Upper lobe of left lung (tissue), 6 donors: Measurements from ENCODE around the gene GXYLT1. TPM values are rescaled to one million over a fixed set of nuclear protein-coding genes. Genes with fewer than 3 reads are reported as not detected.

ENCODE experiments used
- ATAC-seq, 2 donors: fragments of 200-7000 bp; cut with Tn5 transposase; one replicate each; pipeline ENCODE4 v1.9.1; 2022; ENCODE audit warnings: mild to moderate bottlenecking in 2 of 2, moderate library complexity in 2 of 2; ENCODE audit not compliant: low FRiP score in 2 of 2
- DNase-seq, 2 donors: peaks; one replicate each; pipeline ENCODE4 v3.0.0-alpha.2; 2019 to 2020
- H3K27ac ChIP-seq, 4 donors: fragments of 200-600 bp; sonication (generic); one replicate each; pipeline ENCODE4 v1.5.1; 2016 to 2019
- H3K27me3 ChIP-seq, 4 donors: fragments of 200-600 bp; sonication (generic); one replicate each; pipeline ENCODE4 v1.5.1; 2017 to 2019
- H3K36me3 ChIP-seq, 4 donors: fragments of 200-600 bp; sonication (generic); one replicate each; pipeline ENCODE4 v1.5.1; 2016 to 2019
- H3K4me1 ChIP-seq, 4 donors: fragments of 200-600 bp; sonication (generic); one replicate each; pipeline ENCODE4 v1.5.1; 2018 to 2019
- H3K4me3 ChIP-seq, 4 donors: fragments of 200-600 bp; sonication (generic); one replicate each; pipeline ENCODE4 v1.5.1; 2017 to 2019; ENCODE audit warnings: mild to moderate bottlenecking in 2 of 4, moderate library complexity in 1 of 4
- H3K9me3 ChIP-seq, 4 donors: fragments of 200-600 bp; sonication (generic); one replicate each; pipeline ENCODE4 v1.5.1; 2018 to 2019
- CTCF ChIP-seq, 6 experiments: fragments of 450-650 bp in 4 of 6; fragments of 200-600 bp in 2 of 6; sonication (generic) in 2 of 6; IDR thresholded peaks; one replicate each; pipeline ENCODE4 v1.5.1; 2016 to 2019; ENCODE audit warnings: antibody characterized with exemption in 6 of 6
- EP300 ChIP-seq, 4 donors: sonication (generic); formaldehyde crosslinking; IDR thresholded peaks; one replicate each; pipeline ENCODE4 v1.5.1; 2017; ENCODE audit warnings: antibody characterized with exemption in 4 of 4, control low read depth in 2 of 4
- POLR2A ChIP-seq, 4 donors: fragments of 450-650 bp; IDR thresholded peaks; one replicate each; pipeline ENCODE4 v1.5.1; 2016 to 2017; ENCODE audit warnings: antibody characterized with exemption in 4 of 4, mild to moderate bottlenecking in 2 of 4
- POLR2AphosphoS5 ChIP-seq, 2 donors: sonication (generic); formaldehyde crosslinking; IDR thresholded peaks; one replicate each; pipeline ENCODE4 v1.5.1; 2017; ENCODE audit warnings: antibody characterized with exemption in 2 of 2
- WGBS, 2 donors: methylation state at CpG; one replicate each; pipeline ENCODE4 v1.1.5; 2017 to 2018; 5-methylcytosine and 5-hydroxymethylcytosine counted together
- total RNA-seq, 6 donors: library from RNA; depleted of rRNA in 4 of 6; stranded (reverse); fragments of >200 nt in 4 of 6; gene quantifications; one replicate each; pipeline versions ENCODE4 v1.1.0 to v1.2.1, GENCODE V29; 2016 to 2021
- donor health status: DM: no; HTN: no; CAD: no; lungs with moderate emphysema.
- donor health status: DM: no; HTN: yes; CAD: no; lungs with severe emphysema.

The GXYLT1 gene
- total RNA-seq, 6 donors from 2014 or later = 11.3 to 24.6 (median 12.3) TPM

- WGBS, 2 donors = 70 to 73% methylated on average over 3 of the region's 3 CpGs
- no peak for TF ChIP-seq POLR2A (IDR thresholded peaks at IDR 0.05)
- no peak for TF ChIP-seq EP300 (IDR thresholded peaks at IDR 0.05)
- Histone ChIP-seq H3K27me3 (no peaks in the 10 kb centered on the region), H3K36me3 (no peaks in the 10 kb centered on the region), H3K27ac (no peak overlapping the region), H3K4me1 (peaks cover 14 to 31% (median 18%) of the 10 kb centered on the region in 4 donors), H3K9me3 (no peaks in the 10 kb centered on the region), H3K4me3 (no peak overlapping the region)
- ATAC-seq (no peak), DNase-seq (no peak)
These were observed 2.6 kb downstream of the GXYLT1 start for GRCh38 chr12:42141981-42142606.

- H3K27ac ChIP-seq = no peak overlapping the region
- no peak overlapping the region for H3K4me3 ChIP-seq
- ATAC-seq (peak in 1 of 2 donors; percentile 65), DNase-seq (peak in 1 of 2 donors; percentile 38)
- 36 to 46% methylated on average over 3 of the region's 3 CpGs for WGBS, 2 donors
- no peaks in the 10 kb centered on the region for H3K9me3 ChIP-seq
- TF ChIP-seq CTCF (IDR thresholded peaks at IDR 0.05) (no peak), EP300 (IDR thresholded peaks at IDR 0.05) (no peak), POLR2AphosphoS5 (IDR thresholded peaks at IDR 0.05) (no peak), POLR2A (IDR thresholded peaks at IDR 0.05) (no peak)
- peaks cover 14 to 31% (median 18%) of the 10 kb centered on the region in 4 donors for H3K4me1 ChIP-seq
- H3K36me3 ChIP-seq = no peaks in the 10 kb centered on the region
- H3K27me3 ChIP-seq = no peaks in the 10 kb centered on the region
These were observed 3.8 kb downstream of the GXYLT1 start for GRCh38 chr12:42140901-42141300.

GRCh38 chr12:42135259-42135814, 9.3 kb downstream of the GXYLT1 start:
- TF ChIP-seq CTCF (IDR thresholded peaks at IDR 0.05) = no peak
- no peak for TF ChIP-seq POLR2A (IDR thresholded peaks at IDR 0.05)
- no peak for TF ChIP-seq POLR2AphosphoS5 (IDR thresholded peaks at IDR 0.05)
- no peak for TF ChIP-seq EP300 (IDR thresholded peaks at IDR 0.05)
- Histone ChIP-seq H3K4me3 (no peak overlapping the region), H3K27ac (no peak overlapping the region), H3K36me3 (no peaks in the 10 kb centered on the region), H3K9me3 (no peaks in the 10 kb centered on the region), H3K27me3 (no peaks in the 10 kb centered on the region), H3K4me1 (peaks cover 0 to 8% (median under 1%) of the 10 kb centered on the region in 4 donors)
- ATAC-seq (peak in 1 of 2 donors; percentile 38), DNase-seq (no peak)
- WGBS, 2 donors = 79 to 85% methylated on average over 3 of the region's 3 CpGs

- H3K36me3 ChIP-seq = no peaks in the 10 kb centered on the region
- ATAC-seq (peak; percentile 68 to 85), DNase-seq (peak in 1 of 2 donors; percentile 64)
- WGBS, 2 donors = 49 to 54% methylated on average over 4 of the region's 4 CpGs
- H3K4me1 ChIP-seq = peaks cover 0 to 14% (median 0%) of the 10 kb centered on the region in 4 donors
- H3K27me3 ChIP-seq = no peaks in the 10 kb centered on the region
- no peak overlapping the region for H3K27ac ChIP-seq
- TF ChIP-seq CTCF (IDR thresholded peaks at IDR 0.05) = no peak
- no peak for TF ChIP-seq POLR2AphosphoS5 (IDR thresholded peaks at IDR 0.05)
- no peak for TF ChIP-seq POLR2A (IDR thresholded peaks at IDR 0.05)
- no peak for TF ChIP-seq EP300 (IDR thresholded peaks at IDR 0.05)
- H3K9me3 ChIP-seq = no peaks in the 10 kb centered on the region
- no peak overlapping the region for H3K4me3 ChIP-seq
These were observed 13.8 kb downstream of the GXYLT1 start for GRCh38 chr12:42130672-42131402.

DNA sequence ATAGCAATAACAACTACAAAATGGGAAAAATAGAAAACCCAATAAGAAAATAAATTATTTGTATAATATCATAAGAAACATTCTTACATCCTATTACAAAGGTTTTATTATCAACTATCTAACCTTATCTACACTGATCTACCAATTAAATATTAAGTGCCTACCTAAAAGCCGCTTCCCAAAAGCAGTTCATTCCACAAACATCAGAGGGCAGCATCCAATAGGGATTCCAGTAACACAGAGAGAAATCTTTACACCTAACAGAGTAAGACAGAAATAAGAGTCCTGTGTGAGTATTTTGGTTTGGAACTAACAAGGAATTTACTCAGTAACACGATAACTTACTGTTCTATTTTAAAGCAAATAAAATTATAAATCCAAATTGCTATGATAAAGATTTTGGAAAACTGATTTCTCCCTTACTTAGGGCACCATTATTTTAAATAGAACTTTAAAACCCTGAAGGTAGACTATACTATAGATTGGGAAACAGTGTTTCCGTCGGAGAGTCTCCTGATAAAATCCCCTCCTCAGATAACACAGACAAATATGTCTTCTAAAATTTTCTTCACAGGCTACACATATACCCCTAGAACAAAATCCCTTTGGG, 15.0 kb downstream of the GXYLT1 start:
- H3K4me3 ChIP-seq = no peak overlapping the region
- H3K36me3 ChIP-seq = no peaks in the 10 kb centered on the region
- no peaks in the 10 kb centered on the region for H3K9me3 ChIP-seq
- H3K4me1 ChIP-seq = peaks cover 0 to 22% (median 0%) of the 10 kb centered on the region in 4 donors
- WGBS, 2 donors = 33 to 36% methylated on average over 4 of the region's 4 CpGs
- DNase-seq (no peak), ATAC-seq (peak; percentile 72 to 89)
- TF ChIP-seq POLR2AphosphoS5 (IDR thresholded peaks at IDR 0.05) (no peak), CTCF (IDR thresholded peaks at IDR 0.05) (peak; percentile 52 to 81 (median 75)), POLR2A (IDR thresholded peaks at IDR 0.05) (no peak), EP300 (IDR thresholded peaks at IDR 0.05) (no peak)
- no peaks in the 10 kb centered on the region for H3K27me3 ChIP-seq
- H3K27ac ChIP-seq = no peak overlapping the region
